GM18505 (cell line): ENCODE data around the gene XPO6.
"Not testable (repeated sequence)": the region's sequence is repeated elsewhere in the genome, so short reads cannot be mapped to it uniquely, and the experiment has no call there.

ENCODE experiments used
- ATAC-seq: cut with Tn5 transposase; IDR thresholded peaks from one replicate; pipeline ENCODE4 v1.9.1; 2021; ENCODE audit not compliant: unreplicated experiment
- POLR2A ChIP-seq: IDR thresholded peaks from 4 replicates; pipeline ENCODE4 v1.6.1; 2011; ENCODE audit warnings: borderline replicate concordance; ENCODE audit not compliant: insufficient read depth, insufficient read length; ENCODE audit errors: extremely low read depth

XPO6 gene, protein sequence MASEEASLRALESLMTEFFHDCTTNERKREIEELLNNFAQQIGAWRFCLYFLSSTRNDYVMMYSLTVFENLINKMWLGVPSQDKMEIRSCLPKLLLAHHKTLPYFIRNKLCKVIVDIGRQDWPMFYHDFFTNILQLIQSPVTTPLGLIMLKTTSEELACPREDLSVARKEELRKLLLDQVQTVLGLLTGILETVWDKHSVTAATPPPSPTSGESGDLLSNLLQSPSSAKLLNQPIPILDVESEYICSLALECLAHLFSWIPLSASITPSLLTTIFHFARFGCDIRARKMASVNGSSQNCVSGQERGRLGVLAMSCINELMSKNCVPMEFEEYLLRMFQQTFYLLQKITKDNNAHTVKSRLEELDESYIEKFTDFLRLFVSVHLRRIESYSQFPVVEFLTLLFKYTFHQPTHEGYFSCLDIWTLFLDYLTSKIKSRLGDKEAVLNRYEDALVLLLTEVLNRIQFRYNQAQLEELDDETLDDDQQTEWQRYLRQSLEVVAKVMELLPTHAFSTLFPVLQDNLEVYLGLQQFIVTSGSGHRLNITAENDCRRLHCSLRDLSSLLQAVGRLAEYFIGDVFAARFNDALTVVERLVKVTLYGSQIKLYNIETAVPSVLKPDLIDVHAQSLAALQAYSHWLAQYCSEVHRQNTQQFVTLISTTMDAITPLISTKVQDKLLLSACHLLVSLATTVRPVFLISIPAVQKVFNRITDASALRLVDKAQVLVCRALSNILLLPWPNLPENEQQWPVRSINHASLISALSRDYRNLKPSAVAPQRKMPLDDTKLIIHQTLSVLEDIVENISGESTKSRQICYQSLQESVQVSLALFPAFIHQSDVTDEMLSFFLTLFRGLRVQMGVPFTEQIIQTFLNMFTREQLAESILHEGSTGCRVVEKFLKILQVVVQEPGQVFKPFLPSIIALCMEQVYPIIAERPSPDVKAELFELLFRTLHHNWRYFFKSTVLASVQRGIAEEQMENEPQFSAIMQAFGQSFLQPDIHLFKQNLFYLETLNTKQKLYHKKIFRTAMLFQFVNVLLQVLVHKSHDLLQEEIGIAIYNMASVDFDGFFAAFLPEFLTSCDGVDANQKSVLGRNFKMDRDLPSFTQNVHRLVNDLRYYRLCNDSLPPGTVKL

GRCh38 chr16:28211758-28212531, at the start of gene XPO6:
TSS of gene XPO6 (minus strand) at chr16:28211965. CDS start at chr16:28211368, 597 bp downstream.
- peak; percentile 70 for TF ChIP-seq POLR2A
- ATAC-seq: peak; percentile 89

DNA sequence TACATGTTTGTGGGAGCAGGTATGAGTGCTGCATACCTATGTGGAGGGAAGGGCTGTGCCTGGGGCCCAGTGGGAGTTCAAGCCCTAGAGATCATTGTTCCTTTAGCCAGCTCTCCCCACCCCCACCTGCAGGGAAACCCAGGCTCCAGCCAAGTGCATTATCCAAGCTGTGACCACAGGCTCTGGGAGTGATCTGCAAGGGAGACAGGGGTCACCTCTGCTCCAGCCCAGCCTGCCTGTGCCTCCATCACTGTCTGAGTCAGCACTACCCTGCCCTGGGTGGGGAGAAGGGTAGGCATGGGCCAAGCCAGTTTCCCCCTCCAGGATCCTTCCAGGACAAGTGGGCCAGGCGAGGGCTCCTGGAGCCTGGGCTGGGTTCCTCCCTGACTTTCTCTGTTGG, 48.4 kb upstream of the XPO6 start:
- ATAC-seq: no peak
- no peak for TF ChIP-seq POLR2A

DNA sequence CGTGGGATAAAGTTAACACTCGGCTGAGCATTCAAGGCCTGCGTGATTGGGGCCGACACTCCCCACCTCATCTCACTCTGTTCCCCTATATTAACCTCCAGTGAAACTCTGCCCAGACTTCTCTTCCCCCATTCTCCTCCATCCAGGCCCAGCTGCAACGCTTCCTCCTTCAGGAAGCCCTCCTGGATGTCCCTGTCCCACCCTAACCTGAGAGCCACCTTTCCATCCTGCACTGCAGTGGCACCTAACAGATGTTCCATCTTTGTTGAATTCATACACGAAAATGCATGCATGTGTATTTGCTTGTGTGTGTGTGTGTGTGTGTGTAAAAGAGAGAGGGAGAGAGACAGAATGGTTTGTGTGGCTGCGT, 48.0 kb upstream of the XPO6 start:
- no peak for TF ChIP-seq POLR2A
- no peak for ATAC-seq

DNA sequence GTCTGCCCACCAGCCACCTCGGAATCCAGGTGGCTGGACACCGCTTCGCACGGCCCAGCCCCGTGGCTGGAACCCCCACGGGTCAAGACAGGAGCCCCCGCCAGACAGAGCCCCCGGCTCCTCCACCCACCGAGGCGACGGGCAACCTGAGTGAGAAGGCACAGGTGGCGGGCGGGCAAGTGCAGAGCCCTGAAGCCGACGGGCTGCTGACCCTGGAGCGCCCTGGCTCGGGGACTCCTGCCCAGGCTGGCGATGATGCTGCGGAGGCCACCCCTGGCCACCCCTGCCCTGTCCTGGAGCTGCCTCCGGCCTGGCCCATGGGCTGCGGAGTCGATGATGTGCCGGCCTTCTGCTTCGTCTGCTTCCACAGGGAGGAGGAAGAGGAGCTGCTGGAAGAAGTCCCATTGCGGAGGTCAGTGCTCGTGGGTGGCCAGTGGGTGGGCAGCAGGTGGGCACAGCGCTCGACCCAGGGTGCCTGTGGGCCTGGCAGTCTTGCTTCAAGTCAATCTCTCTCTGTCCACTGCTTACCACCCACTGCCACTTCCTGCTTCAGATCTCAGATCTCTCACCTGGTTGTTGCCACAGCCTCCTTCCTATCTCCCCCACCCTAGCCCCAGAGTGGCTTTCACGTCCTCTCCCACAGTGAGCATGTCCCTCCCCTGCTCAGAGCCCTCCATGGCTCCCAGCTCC, 47.5 kb upstream of the XPO6 start:
- no peak for ATAC-seq
- TF ChIP-seq POLR2A: no peak

DNA sequence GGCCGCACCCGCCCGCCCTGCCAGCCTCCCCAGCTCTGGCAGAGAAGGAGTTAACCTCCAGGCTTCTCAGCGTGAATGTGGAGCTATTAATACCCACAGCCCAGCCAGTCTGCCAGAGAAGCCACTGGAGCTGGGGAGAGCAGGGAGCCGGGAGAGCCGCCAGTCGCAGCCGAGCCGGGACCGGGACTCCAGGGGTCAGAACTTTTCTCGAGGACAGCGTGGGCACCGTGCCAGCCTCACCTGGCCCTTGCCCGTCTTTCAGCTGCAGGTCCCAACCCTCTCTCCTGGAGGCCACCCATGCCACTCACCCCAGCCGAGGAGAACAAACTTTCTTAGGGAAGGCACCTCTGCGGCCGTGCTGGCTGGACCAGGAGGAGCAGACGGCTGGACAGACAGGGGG, 46.8 kb upstream of the XPO6 start:
- no peak for ATAC-seq
- TF ChIP-seq POLR2A: no peak

GRCh38 chr16:28257256-28257655, 45.5 kb upstream of the XPO6 start:
- no peak for TF ChIP-seq POLR2A
- no peak for ATAC-seq

DNA sequence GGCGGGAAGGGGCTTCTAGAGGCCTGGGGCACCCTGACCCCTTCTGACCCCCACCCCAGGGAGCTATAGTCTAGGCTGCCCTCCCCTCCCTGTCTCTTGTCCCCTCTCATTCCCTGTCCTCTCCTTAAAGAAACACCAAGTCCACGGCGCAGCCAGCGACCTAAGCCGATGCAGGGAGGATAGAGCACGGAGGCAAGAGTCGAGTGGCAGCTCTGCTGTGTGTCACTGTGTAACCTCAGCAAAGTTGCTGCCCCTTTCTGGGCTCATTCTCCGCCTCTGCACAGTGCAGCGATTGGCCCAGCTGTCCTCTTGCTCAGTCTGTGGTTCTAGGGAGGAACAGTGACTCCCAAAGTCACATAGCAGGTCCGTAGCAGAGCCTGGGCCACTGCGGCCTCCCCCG, 44.1 kb upstream of the XPO6 start:
- no peak for TF ChIP-seq POLR2A
- no peak for ATAC-seq

DNA sequence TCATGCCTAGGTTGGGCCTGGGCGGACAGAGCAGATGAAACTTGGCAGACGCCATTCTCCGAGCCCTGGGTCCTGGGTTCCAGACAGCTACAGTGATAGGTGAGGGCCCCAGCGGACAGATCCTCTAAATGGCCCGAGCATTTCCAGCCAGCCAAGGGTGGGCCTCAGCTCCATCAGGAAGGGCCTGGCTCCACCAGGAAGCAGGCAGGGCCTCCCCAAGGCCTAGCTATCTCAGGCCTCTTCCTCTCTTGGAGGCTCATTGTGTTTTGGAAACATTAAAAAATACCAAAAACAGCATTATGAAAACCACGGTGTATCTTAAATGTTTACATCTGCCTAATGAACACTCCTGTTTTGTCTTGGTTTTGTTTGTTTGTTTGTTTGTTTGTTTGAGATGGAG, 42.4 kb upstream of the XPO6 start:
- TF ChIP-seq POLR2A: no peak
- ATAC-seq: no peak

- TF ChIP-seq POLR2A: no peak
- ATAC-seq: no peak
Measured at GRCh38 chr16:28250999-28251398, 39.2 kb upstream of the XPO6 start.

DNA sequence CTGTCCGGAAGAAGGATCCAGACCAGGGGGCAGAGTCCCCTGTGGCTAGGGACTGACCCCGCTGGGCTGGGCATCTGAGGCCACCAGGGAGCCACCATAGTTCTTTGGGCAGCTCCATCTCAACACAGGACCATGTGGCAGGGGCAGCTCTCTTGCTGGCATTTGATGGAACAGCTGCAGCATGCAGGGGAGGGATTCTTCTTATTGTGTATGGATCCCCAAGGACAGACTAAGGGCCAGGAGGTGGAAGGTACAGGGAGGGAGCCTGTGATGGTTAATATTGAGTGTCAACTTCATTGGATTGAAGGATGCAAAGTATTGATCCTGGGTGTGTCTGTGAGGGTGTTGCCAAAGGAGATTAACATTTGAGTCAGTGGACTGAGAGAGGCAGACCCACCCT, 37.7 kb upstream of the XPO6 start:
- not testable (repeated sequence) for ATAC-seq

DNA sequence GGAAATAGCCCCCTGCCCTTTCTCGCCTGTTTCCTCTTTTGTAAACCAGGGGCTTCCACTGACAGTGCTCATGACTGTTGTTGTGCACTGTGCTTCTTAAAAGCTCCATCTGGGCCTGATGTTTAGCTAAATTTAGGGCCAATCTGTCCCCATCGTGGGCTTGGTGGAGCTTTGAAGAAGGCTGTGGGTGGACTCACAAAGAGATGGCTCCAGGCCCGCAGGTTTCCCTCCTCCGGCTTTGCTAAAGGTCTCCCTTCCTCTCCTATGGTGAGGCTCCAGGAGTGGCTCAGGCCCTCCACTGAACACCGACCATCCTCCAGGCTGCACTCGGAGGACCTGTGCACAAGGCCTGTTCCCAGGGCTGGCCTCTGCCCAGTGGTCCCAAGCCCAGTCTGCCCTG, 30.2 kb upstream of the XPO6 start:
- no peak for TF ChIP-seq POLR2A

GRCh38 chr16:28237754-28238357, 26.1 kb upstream of the XPO6 start:
- no peak for TF ChIP-seq POLR2A
- ATAC-seq: no peak

More for the DNA sequence above, 30.2 kb upstream of the XPO6 start:
- no peak for ATAC-seq
